HepG2 (cell line): ENCODE results near the gene UST. TPM values are rescaled to one million over a fixed set of nuclear protein-coding genes. Genes with fewer than 3 reads are reported as not detected.

ENCODE experiments used
- HNRNPLL ChIP-seq: fragments of 200-400 bp; formaldehyde crosslinking; IDR thresholded peaks from 2 replicates; pipeline ENCODE4 v1.6.1; 2017; ENCODE audit warnings: mild to moderate bottlenecking, low read depth, low read length; ENCODE audit not compliant: poor library complexity, severe bottlenecking
- HOXD1 ChIP-seq: sonication (generic); formaldehyde crosslinking; IDR thresholded peaks from 2 replicates; pipeline ENCODE4 v1.5.0; 2020; ENCODE audit warnings: missing genetic modification reagents
- IRF2 ChIP-seq: IDR thresholded peaks from 2 replicates; pipeline ENCODE4 v1.6.1; 2018; ENCODE audit warnings: missing genetic modification reagents, missing compliant biosample characterization
- MEIS1 ChIP-seq: sonication (generic); formaldehyde crosslinking; IDR thresholded peaks from 2 replicates; pipeline ENCODE4 v1.9.0; 2021; ENCODE audit warnings: mild to moderate bottlenecking, missing genetic modification reagents, moderate library complexity, borderline replicate concordance
- MIXL1 ChIP-seq: IDR thresholded peaks from 2 replicates; pipeline ENCODE4 v1.6.1; 2016
- MXD4 ChIP-seq: IDR thresholded peaks from 2 replicates; pipeline ENCODE4 v1.6.1; 2016; ENCODE audit warnings: mild to moderate bottlenecking, missing biosample characterization, missing genetic modification reagents
- RARG ChIP-seq: sonication (generic); formaldehyde crosslinking; IDR thresholded peaks from 2 replicates; pipeline ENCODE4 v1.4.0; 2020; ENCODE audit warnings: low read depth, mild to moderate bottlenecking, missing genetic modification reagents
- SMC3 ChIP-seq: IDR thresholded peaks from 2 replicates; pipeline ENCODE4 v1.6.1; 2011; ENCODE audit warnings: low read length, improper control_type of control experiment
- SP140L ChIP-seq: sonication (generic); formaldehyde crosslinking; IDR thresholded peaks from 2 replicates; pipeline ENCODE4 v1.4.0; 2020; ENCODE audit warnings: missing genetic modification reagents, borderline replicate concordance
- TBX2 ChIP-seq: sonication (generic); formaldehyde crosslinking; IDR thresholded peaks from 2 replicates; pipeline ENCODE4 v1.5.0; 2020; ENCODE audit warnings: missing genetic modification reagents, mild to moderate bottlenecking, borderline replicate concordance
- TEAD3 ChIP-seq: optimal IDR thresholded peaks from 2 replicates; pipeline ENCODE3; 2016; ENCODE audit warnings: borderline replicate concordance
- TSC22D2 ChIP-seq: sonication (generic); formaldehyde crosslinking; IDR thresholded peaks from 2 replicates; pipeline ENCODE4 v1.5.1; 2020; ENCODE audit warnings: missing genetic modification reagents, mild to moderate bottlenecking, borderline replicate concordance
- U2AF1 ChIP-seq: fragments of 200-400 bp; formaldehyde crosslinking; optimal IDR thresholded peaks from 2 replicates; pipeline ENCODE3; 2017; ENCODE audit warnings: mild to moderate bottlenecking, low read depth, low read length
- ZMYM2 ChIP-seq: sonication (generic); formaldehyde crosslinking; IDR thresholded peaks from 2 replicates; pipeline ENCODE4 v1.8.0; 2022; ENCODE audit warnings: mild to moderate bottlenecking, missing genetic modification reagents
- ZNF547 ChIP-seq: sonication (generic); formaldehyde crosslinking; IDR thresholded peaks from 2 replicates; pipeline ENCODE4 v1.5.1; 2020; ENCODE audit warnings: mild to moderate bottlenecking, missing genetic modification reagents
- ZNF558 ChIP-seq: sonication (generic); formaldehyde crosslinking; IDR thresholded peaks from 2 replicates; pipeline ENCODE4 v1.9.0; 2022; ENCODE audit warnings: mild to moderate bottlenecking, missing genetic modification reagents, borderline replicate concordance
- ZNF75D ChIP-seq: sonication (generic); formaldehyde crosslinking; IDR thresholded peaks from 2 replicates; pipeline ENCODE4 v1.8.1; 2023; ENCODE audit warnings: missing genetic modification reagents, mild to moderate bottlenecking, borderline replicate concordance
- ZNF850 ChIP-seq: sonication (generic); formaldehyde crosslinking; conservative IDR thresholded peaks from 2 replicates; pipeline ENCODE4 v1.9.0; 2021; ENCODE audit warnings: mild to moderate bottlenecking, missing genetic modification reagents
- ZNF879 ChIP-seq: sonication (generic); formaldehyde crosslinking; IDR thresholded peaks from 2 replicates; pipeline ENCODE4 v1.8.1; 2023; ENCODE audit warnings: missing genetic modification reagents
- ZSCAN25 ChIP-seq: sonication (generic); formaldehyde crosslinking; IDR thresholded peaks from 2 replicates; pipeline ENCODE4 v1.8.0; 2022; ENCODE audit warnings: mild to moderate bottlenecking, missing genetic modification reagents
- polyA plus RNA-seq, 8 experiments: library from polyadenylated mRNA; depleted of rRNA in 3 of 8; stranded (reverse) in 7 of 8; unstranded in 1 of 8; fragments of >200 nt; fragmentation: Illumina TruSeq in 4 of 8; extraction: Trizol in 4 of 8; gene quantifications; 2 replicates each; pipeline versions ENCODE4 v1.2.1 to v1.2.3, GENCODE V29; 2011 to 2016; ENCODE audit warnings: low read depth in 4 of 8, missing spikeins in 1 of 8, mixed read lengths in 1 of 8; ENCODE audit not compliant: insufficient read depth in 1 of 8
- total RNA-seq, 5 experiments: library from RNA; depleted of rRNA; stranded (reverse); fragments of >200 nt; fragmentation: Illumina TruSeq; extraction: Trizol; gene quantifications; 2 replicates each; pipeline ENCODE4 v1.2.3, GENCODE V29; 2016; ENCODE audit warnings: low read depth in 1 of 5
- TF ChIP-seq, protein P1 (sequence below), 2 experiments: sonication (generic) in 1 of 2; formaldehyde crosslinking in 1 of 2; IDR thresholded peaks; 2 replicates each; pipeline versions ENCODE4 v1.4.0 to v1.6.1; 2018 to 2020; ENCODE audit warnings: missing genetic modification reagents in 2 of 2, borderline replicate concordance in 1 of 2, low read depth in 1 of 2, mild to moderate bottlenecking in 1 of 2, missing biosample characterization in 1 of 2
- TF ChIP-seq, protein P2 (sequence below): sonication (generic); formaldehyde crosslinking; IDR thresholded peaks from 2 replicates; pipeline ENCODE4 v1.4.0; 2020; ENCODE audit warnings: mild to moderate bottlenecking, missing genetic modification reagents, borderline replicate concordance
- TF ChIP-seq, protein P3 (sequence below): sonication (generic); formaldehyde crosslinking; IDR thresholded peaks from 2 replicates; pipeline ENCODE4 v1.8.1; 2023; ENCODE audit warnings: mild to moderate bottlenecking, missing genetic modification reagents
- TF ChIP-seq, protein P4 (sequence below): IDR thresholded peaks from 2 replicates; pipeline ENCODE4 v1.6.1; 2018; ENCODE audit warnings: missing genetic modification reagents, mild to moderate bottlenecking, missing compliant biosample characterization

Gene UST
- total and polyA plus RNA-seq, 2 of the 13 experiments (the other 11 are each of a cell fraction or from before 2014, with no cell fraction given), result 0.27 TPM; not detected in 1

DNA sequence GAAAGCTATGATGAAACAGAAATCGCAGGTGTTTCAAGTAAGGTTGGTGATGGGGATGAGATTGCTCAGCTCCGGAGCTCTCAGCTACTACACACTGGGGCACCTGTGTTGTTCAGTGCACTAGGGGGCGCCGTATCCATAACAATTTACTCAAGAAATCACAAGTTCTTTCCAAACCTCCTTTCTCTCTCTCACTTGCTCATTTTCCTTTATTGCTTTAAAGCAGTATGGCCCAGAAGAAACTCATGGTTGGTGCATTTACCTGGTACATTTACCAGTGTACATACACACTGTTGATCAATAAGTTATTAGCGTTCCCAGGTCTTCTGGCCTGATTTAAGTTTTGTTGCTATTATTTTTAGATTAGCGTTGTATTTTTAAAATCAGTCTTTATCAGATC lies 335.5 kb downstream of the UST start (continued):
- no peak for TF ChIP-seq ZSCAN25 (CRISPR knock-in tag)
- TF ChIP-seq MEIS1, result no peak
- TF ChIP-seq, protein P1, sequence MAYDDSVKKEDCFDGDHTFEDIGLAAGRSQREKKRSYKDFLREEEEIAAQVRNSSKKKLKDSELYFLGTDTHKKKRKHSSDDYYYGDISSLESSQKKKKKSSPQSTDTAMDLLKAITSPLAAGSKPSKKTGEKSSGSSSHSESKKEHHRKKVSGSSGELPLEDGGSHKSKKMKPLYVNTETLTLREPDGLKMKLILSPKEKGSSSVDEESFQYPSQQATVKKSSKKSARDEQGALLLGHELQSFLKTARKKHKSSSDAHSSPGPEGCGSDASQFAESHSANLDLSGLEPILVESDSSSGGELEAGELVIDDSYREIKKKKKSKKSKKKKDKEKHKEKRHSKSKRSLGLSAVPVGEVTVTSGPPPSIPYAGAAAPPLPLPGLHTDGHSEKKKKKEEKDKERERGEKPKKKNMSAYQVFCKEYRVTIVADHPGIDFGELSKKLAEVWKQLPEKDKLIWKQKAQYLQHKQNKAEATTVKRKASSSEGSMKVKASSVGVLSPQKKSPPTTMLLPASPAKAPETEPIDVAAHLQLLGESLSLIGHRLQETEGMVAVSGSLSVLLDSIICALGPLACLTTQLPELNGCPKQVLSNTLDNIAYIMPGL (CRISPR knock-in tag; IDR thresholded peaks at IDR 0.05; ENCODE audit: borderline replicate concordance in 1 of 2, low read depth in 1 of 2), result peak in 1 of 2 experiments; percentile 24; a peak in 1 of 4 replicates
- peak; percentile 25 for TF ChIP-seq TEAD3 (CRISPR knock-in tag)
- peak; percentile 82; the same call in 1 of the 2 replicates for TF ChIP-seq MIXL1 (CRISPR knock-in tag)
- TF ChIP-seq ZNF879 (CRISPR knock-in tag), result no peak
- TF ChIP-seq SP140L, result 0 out of 2 replicates have a peak, but pooled peaks have one; percentile 41
- no peak for TF ChIP-seq ZNF547 (CRISPR knock-in tag)
- no peak for TF ChIP-seq ZNF850 (CRISPR knock-in tag)
- no peak for TF ChIP-seq RARG (CRISPR knock-in tag)
- peak; percentile 66; the same call in 1 of the 2 replicates for TF ChIP-seq IRF2 (CRISPR knock-in tag)
- TF ChIP-seq TBX2 (CRISPR knock-in tag), result no peak
- no peak for TF ChIP-seq HOXD1 (CRISPR knock-in tag)
- no peak for TF ChIP-seq ZNF558
- TF ChIP-seq HNRNPLL, result no peak
- TF ChIP-seq ZNF75D (CRISPR knock-in tag), result no peak
- no peak for TF ChIP-seq ZMYM2 (CRISPR knock-in tag)
- TF ChIP-seq, protein P2, sequence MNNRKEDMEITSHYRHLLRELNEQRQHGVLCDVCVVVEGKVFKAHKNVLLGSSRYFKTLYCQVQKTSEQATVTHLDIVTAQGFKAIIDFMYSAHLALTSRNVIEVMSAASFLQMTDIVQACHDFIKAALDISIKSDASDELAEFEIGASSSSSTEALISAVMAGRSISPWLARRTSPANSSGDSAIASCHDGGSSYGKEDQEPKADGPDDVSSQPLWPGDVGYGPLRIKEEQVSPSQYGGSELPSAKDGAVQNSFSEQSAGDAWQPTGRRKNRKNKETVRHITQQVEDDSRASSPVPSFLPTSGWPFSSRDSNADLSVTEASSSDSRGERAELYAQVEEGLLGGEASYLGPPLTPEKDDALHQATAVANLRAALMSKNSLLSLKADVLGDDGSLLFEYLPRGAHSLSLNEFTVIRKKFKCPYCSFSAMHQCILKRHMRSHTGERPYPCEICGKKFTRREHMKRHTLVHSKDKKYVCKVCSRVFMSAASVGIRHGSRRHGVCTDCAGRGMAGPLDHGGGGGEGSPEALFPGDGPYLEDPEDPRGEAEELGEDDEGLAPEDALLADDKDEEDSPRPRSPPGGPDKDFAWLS (CRISPR knock-in tag), result no peak
- TF ChIP-seq U2AF1, result no peak
- TF ChIP-seq, protein P3, sequence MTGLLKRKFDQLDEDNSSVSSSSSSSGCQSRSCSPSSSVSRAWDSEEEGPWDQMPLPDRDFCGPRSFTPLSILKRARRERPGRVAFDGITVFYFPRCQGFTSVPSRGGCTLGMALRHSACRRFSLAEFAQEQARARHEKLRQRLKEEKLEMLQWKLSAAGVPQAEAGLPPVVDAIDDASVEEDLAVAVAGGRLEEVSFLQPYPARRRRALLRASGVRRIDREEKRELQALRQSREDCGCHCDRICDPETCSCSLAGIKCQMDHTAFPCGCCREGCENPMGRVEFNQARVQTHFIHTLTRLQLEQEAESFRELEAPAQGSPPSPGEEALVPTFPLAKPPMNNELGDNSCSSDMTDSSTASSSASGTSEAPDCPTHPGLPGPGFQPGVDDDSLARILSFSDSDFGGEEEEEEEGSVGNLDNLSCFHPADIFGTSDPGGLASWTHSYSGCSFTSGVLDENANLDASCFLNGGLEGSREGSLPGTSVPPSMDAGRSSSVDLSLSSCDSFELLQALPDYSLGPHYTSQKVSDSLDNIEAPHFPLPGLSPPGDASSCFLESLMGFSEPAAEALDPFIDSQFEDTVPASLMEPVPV (CRISPR knock-in tag), result no peak
- no peak for TF ChIP-seq TSC22D2
- TF ChIP-seq SMC3, result peak; percentile 98
- 0 out of 2 replicates have a peak, but pooled peaks have one; percentile 51 for TF ChIP-seq MXD4 (CRISPR knock-in tag)
- TF ChIP-seq, protein P4, sequence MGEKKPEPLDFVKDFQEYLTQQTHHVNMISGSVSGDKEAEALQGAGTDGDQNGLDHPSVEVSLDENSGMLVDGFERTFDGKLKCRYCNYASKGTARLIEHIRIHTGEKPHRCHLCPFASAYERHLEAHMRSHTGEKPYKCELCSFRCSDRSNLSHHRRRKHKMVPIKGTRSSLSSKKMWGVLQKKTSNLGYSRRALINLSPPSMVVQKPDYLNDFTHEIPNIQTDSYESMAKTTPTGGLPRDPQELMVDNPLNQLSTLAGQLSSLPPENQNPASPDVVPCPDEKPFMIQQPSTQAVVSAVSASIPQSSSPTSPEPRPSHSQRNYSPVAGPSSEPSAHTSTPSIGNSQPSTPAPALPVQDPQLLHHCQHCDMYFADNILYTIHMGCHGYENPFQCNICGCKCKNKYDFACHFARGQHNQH, result no peak
